Common myeloid progenitor, CD34-positive (primary cell): ENCODE data around the gene TES.
A peak's percentile ranks its signal among the peaks of the same experiment; 100 is the strongest.

Experiments used
- CTCF ChIA-PET: fragments of 350-600 bp; sonication (Branson Sonifier 250); formaldehyde crosslinking; loops from one replicate; lab custom pipeline; 2021; ENCODE audit warnings: antibody characterized with exemption; lab: Charles Lee
- POLR2A ChIA-PET: fragments of 350-600 bp; sonication (Branson Sonifier 250); formaldehyde crosslinking; loops from one replicate; lab custom pipeline; 2021; ENCODE audit warnings: antibody characterized with exemption; lab: Charles Lee
- DNase-seq, 3 donors: peaks; one replicate each; pipeline versions ENCODE4 v3.0.0 to v3.0.0-alpha.2; 2013
- H3K27ac ChIP-seq, 2 experiments: 1 replicate in 1 of 2; 2 replicates in 1 of 2; pipeline ENCODE4 v1.7.0; 2013; ENCODE audit warnings: inconsistent platforms in 2 of 2, low read length in 2 of 2, mild to moderate bottlenecking in 2 of 2, low read depth in 1 of 2, moderate library complexity in 1 of 2; ENCODE audit not compliant: severe bottlenecking in 2 of 2, insufficient read depth in 1 of 2, poor library complexity in 1 of 2
- H3K27me3 ChIP-seq, 5 experiments: replicated peaks in 2 of 5; 1 replicate in 3 of 5; 2 replicates in 2 of 5; pipeline versions ENCODE4 v1.6.1 to v1.7.0; 2013; ENCODE audit warnings: low read length in 4 of 5, mild to moderate bottlenecking in 2 of 5, moderate library complexity in 2 of 5, inconsistent platforms in 1 of 5; ENCODE audit not compliant: insufficient read depth in 5 of 5, control insufficient read depth in 4 of 5
- H3K36me3 ChIP-seq, 4 experiments: 1 replicate in 2 of 4; 2 replicates in 2 of 4; pipeline versions ENCODE4 v1.6.1 to v1.7.0; 2013; ENCODE audit warnings: low read length in 3 of 4, control low read depth in 1 of 4, mild to moderate bottlenecking in 1 of 4; ENCODE audit not compliant: control insufficient read depth in 4 of 4, insufficient read depth in 4 of 4
- H3K4me1 ChIP-seq, 4 experiments: 1 replicate in 3 of 4; 2 replicates in 1 of 4; pipeline versions ENCODE4 v1.6.1 to v1.7.1; 2013; ENCODE audit warnings: low read length in 3 of 4, mild to moderate bottlenecking in 3 of 4, control low read depth in 1 of 4, inconsistent platforms in 1 of 4, moderate library complexity in 1 of 4; ENCODE audit not compliant: control insufficient read depth in 4 of 4, insufficient read depth in 4 of 4; ENCODE audit errors: control extremely low read depth in 1 of 4
- H3K4me3 ChIP-seq, 7 experiments: 1 replicate in 4 of 7; 2 replicates in 3 of 7; pipeline versions ENCODE4 v1.5.1 to v1.7.0; 2013; ENCODE audit warnings: mild to moderate bottlenecking in 7 of 7, low read length in 6 of 7, moderate library complexity in 6 of 7, inconsistent platforms in 2 of 7, low read depth in 2 of 7, control low read depth in 1 of 7; ENCODE audit not compliant: insufficient read depth in 4 of 7, control insufficient read depth in 1 of 7; ENCODE audit errors: extremely low read depth in 1 of 7
- H3K9me3 ChIP-seq, 5 experiments: 1 replicate in 4 of 5; 2 replicates in 1 of 5; pipeline versions ENCODE4 v1.6.1 to v1.7.1; 2013; ENCODE audit warnings: low read length in 4 of 5, mild to moderate bottlenecking in 2 of 5, inconsistent platforms in 1 of 5, low read depth in 1 of 5, moderate library complexity in 1 of 5; ENCODE audit not compliant: control insufficient read depth in 4 of 5, insufficient read depth in 2 of 5; ENCODE audit errors: control extremely low read depth in 1 of 5
- WGBS: methylation state at CpG from one replicate; pipeline ENCODE4 v1.1.5; 2013; ENCODE audit not compliant: insufficient coverage; 5-methylcytosine and 5-hydroxymethylcytosine counted together

The TES gene

DNA sequence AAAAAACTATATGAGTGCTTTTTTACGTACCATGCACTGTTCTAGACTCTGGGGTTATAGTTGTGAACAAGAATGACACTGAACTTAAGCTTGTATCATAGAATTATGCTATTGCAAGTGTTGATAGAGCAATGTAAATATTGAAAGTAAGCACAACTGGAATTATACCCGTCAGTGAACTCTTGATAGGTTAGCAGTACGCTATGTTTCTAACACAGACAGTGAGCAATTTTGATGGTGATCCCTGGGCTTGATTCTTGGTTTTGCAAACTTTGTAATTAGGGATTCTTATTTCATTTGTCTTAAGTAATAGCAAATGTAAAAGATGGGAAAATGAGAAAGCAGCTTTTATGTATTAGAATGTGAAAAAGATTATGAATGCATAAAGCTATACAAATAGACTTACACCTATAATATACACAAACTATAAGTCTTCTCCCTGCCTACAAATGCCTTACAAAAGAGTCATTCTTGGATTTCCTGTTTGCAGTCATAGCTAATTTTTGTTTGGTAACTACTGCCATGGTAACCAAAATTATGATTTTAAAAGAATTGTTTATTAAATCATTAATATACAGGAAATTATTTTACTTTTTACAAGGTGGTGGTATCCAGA lies 6.7 kb downstream of the TES start:
- 96% methylated on average over 2 of the region's 3 CpGs for WGBS
- peaks cover 43 to 68% (median 63%) of the 10 kb centered on the region in 4 experiments for H3K4me1 ChIP-seq
- CTCF ChIA-PET = interaction anchor here (1.2 to 5.0 kb wide), 3 partner anchors 16 to 37 kb away, joined by 3 to 31 read pairs (median 21); no protein-coding TSS in a partner anchor

DNA sequence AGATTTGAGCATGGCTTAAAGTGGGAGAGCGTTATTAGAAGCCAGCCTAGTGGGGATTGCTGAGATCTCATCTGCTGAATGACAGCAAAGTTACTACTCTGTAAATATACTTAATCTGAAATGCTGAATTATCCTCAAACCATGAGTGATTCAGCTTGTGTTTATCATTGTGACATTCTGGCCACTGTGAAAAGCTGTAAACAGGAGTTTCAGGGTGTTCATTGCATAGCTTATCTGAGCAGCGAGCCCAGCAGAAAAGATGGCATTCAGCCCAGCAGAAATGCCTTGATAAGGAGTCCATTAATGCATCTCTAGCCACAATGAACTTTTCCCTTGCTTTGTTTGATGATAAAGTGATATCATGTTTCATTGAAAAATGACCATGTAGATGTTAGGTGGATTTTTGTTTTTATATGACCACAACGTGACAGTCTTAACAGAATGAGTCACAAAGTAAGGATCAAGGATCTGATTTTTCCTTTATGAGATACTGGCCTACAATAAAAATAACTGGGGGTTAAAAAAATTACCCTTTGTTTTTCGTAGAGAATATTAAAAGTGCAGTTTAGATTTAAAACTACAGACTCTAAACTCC lies 7.8 kb downstream of the TES start:
- H3K4me3 ChIP-seq = peak overlapping the region in 1 of 7 experiments; percentile 11
- ChIA-PET CTCF (interaction anchor here (0.9 to 5.0 kb wide), 3 partner anchors 12 to 38 kb away, joined by 3 to 31 read pairs (median 21); no protein-coding TSS in a partner anchor), POLR2A (no interaction called here)
- peaks cover 0 to 3% (median under 1%) of the 10 kb centered on the region in 4 experiments for H3K36me3 ChIP-seq
- no peaks in the 10 kb centered on the region for H3K27me3 ChIP-seq
- H3K27ac ChIP-seq = no peak overlapping the region
- H3K4me1 ChIP-seq = peaks cover 36 to 57% (median 52%) of the 10 kb centered on the region in 4 experiments
- WGBS = 89% methylated on average over 1 of the region's 4 CpGs
- H3K9me3 ChIP-seq = no peaks in the 10 kb centered on the region
- peak in 2 of 3 donors; percentile 44 to 56 for DNase-seq

More for the DNA sequence above, 6.7 kb downstream of the TES start:
- POLR2A ChIA-PET = interaction anchor here (0.7 kb wide), 1 partner anchor 8 kb away, joined by 4 read pairs; no protein-coding TSS in a partner anchor
- Histone ChIP-seq H3K27ac (peak overlapping the region in 1 of 2 experiments; percentile 21), H3K36me3 (peaks cover 0 to 3% (median under 1%) of the 10 kb centered on the region in 4 experiments), H3K27me3 (no peaks in the 10 kb centered on the region), H3K9me3 (no peaks in the 10 kb centered on the region), H3K4me3 (no peak overlapping the region)
- peak in 2 of 3 donors; percentile 33 to 46 for DNase-seq

DNA sequence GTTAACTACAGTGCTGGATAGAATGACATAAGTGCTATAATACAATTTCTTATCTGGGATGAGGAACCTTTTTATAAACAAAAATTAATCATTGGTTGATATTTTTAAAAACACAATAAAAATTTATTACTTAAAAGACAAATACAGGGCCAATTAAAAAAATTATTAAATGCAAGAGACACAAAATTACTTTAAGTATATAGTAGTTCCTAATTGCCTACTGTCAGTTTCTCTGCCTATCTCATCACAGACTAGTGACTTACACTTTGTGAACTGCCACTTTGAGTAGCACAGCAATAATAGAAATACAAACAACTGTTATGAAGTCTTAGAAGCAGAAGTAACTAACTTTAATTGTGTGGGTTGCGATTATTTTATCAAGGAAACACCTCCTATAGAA lies 8.4 kb downstream of the TES start:
- H3K27me3 ChIP-seq = no peaks in the 10 kb centered on the region
- peaks cover 32 to 51% (median 47%) of the 10 kb centered on the region in 4 experiments for H3K4me1 ChIP-seq
- H3K9me3 ChIP-seq = no peaks in the 10 kb centered on the region
- H3K4me3 ChIP-seq = no peak overlapping the region
- peaks cover 0 to 3% (median under 1%) of the 10 kb centered on the region in 4 experiments for H3K36me3 ChIP-seq
- H3K27ac ChIP-seq = no peak overlapping the region
- ChIA-PET POLR2A (no interaction called here), CTCF (interaction anchor here (1.1 to 5.0 kb wide), 5 partner anchors 8 to 39 kb away, joined by 4 to 31 read pairs (median 8); partner anchors contain the start of gene TES)
- no CpG with 5 or more reads among the region's 1 CpG for WGBS
- peak in 1 of 3 donors; percentile 26 for DNase-seq

DNA sequence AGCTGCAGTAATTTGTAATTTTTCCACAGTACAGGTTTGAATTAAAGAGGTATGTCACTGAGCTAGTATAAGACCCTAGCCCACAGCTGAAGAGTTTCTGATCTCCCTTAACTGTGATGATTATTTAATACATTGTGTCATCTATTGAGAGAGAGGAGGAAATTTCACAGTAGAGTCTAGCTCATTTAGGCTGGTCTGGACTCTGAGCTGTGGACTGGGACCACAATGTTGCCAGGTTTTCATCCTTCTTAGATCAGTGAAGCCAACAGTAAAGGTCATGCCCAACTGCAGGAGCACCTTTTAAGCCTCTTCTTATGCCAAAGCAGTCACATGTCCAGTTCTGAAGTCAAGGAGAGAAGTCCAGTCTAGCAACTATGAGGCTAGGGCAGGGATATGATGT lies 8.9 kb downstream of the TES start:
- Histone ChIP-seq H3K4me3 (no peak overlapping the region), H3K27ac (no peak overlapping the region), H3K9me3 (no peaks in the 10 kb centered on the region), H3K36me3 (peaks cover 0 to 3% (median under 1%) of the 10 kb centered on the region in 4 experiments), H3K27me3 (no peaks in the 10 kb centered on the region), H3K4me1 (peaks cover 31 to 51% (median 44%) of the 10 kb centered on the region in 4 experiments)
- DNase-seq = no peak
- CTCF ChIA-PET = interaction anchor here (1.1 to 5.0 kb wide), 5 partner anchors 9 to 39 kb away, joined by 4 to 31 read pairs (median 8); partner anchors contain the start of gene TES
- POLR2A ChIA-PET = no interaction called here

DNA sequence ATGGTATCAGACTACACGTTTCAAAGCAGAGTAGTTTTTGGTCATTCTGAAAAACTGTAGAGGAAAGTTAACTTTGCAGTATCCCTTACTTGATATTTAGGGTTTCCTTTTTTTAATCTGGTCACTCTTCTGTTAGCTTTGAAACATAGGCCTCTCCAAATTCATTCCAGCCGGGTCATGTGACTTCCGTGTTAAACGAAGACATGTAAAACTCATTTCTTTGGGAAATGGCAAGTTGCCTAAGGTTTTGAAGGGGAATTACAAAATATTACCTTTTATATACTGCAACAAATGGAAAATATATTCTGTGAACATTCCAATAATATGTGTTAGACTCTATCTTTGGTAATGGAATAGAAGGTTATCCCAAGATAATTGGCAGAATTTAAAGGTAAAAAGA lies 9.5 kb downstream of the TES start:
- 100% methylated on average over 1 of the region's 4 CpGs for WGBS
- Histone ChIP-seq H3K27ac (no peak overlapping the region), H3K36me3 (peaks cover 0 to 3% (median under 1%) of the 10 kb centered on the region in 4 experiments), H3K27me3 (no peaks in the 10 kb centered on the region), H3K9me3 (no peaks in the 10 kb centered on the region), H3K4me1 (peaks cover 25 to 50% (median 41%) of the 10 kb centered on the region in 4 experiments), H3K4me3 (no peak overlapping the region)
- ChIA-PET POLR2A (no interaction called here), CTCF (interaction anchor here (1.1 to 5.0 kb wide), 6 partner anchors 9 to 40 kb away, joined by 4 to 31 read pairs (median 8); partner anchors contain the start of gene TES)
- no peak for DNase-seq

DNA sequence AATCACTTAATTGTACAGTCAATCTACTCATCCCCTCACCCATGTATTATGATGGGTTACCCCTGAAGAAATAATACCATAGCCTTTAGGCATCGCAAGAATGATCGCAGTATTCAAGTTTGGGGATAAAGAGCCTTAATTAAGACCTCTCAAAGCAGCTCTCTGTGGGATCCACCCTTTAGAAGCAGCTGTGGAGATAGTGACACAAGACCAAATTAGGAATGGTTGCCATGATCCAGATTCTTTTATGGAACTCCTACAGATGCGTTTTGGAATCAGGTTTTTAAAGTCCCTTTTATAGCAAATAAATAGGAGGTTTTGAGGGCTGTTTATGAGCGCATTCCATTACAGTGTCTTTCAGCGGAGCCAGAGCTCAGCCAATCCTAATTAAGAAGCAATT lies 12.2 kb downstream of the TES start:
- Histone ChIP-seq H3K27ac (no peak overlapping the region), H3K36me3 (no peaks in the 10 kb centered on the region), H3K4me1 (peaks cover 17 to 35% (median 26%) of the 10 kb centered on the region in 4 experiments), H3K4me3 (no peak overlapping the region), H3K27me3 (no peaks in the 10 kb centered on the region), H3K9me3 (no peaks in the 10 kb centered on the region)
- 87% methylated on average over 3 of the region's 5 CpGs for WGBS
- no peak for DNase-seq
- POLR2A ChIA-PET = no interaction called here
- CTCF ChIA-PET = interaction anchor here (0.8 kb wide), 1 partner anchor 12 kb away, joined by 3 read pairs; no protein-coding TSS in a partner anchor
